RPMI7951 (cell line): ENCODE results near the gene PACSIN2. TPM values are rescaled to one million over a fixed set of nuclear protein-coding genes. Genes with fewer than 3 reads are reported as not detected.
"Not testable (repeated sequence)": the region's sequence is repeated elsewhere in the genome, so short reads cannot be mapped to it uniquely, and the experiment has no call there.

Experiments used
- DNase-seq: peaks from one replicate; pipeline ENCODE4 v3.0.0-alpha.2; 2012; ENCODE audit warnings: low read depth
- total RNA-seq: library from RNA; depleted of rRNA; stranded (reverse); fragments of >200 nt; shearing (Covaris generic); gene quantifications from 2 replicates; pipeline ENCODE4 v1.2.3, GENCODE V29; 2014

PACSIN2 gene
- total RNA-seq, 1 experiment from 2014 or later = 26.6 TPM

GRCh38 chr22:42928969-42929837 lies 85.7 kb downstream of the PACSIN2 start:
- DNase-seq = no peak

DNA sequence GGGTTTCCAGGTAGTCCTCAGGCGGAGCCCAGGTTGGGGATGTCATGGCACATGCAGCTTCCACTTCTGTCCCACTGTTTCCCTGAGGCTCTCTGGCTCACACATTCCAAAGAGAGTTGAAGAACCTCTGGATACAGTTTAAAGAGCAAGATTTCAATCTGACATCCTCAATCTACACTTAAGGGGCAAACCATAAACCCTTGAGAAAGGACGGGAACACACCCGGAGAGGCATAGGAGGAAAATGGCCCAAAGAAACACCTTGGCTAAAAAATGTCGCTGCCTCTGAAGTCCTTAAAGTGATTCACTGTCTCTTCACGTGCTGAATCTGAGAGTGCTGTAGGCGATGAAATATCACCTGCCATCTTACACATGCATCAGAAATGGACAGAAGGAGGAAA lies 87.0 kb downstream of the PACSIN2 start:
- no peak for DNase-seq

DNA sequence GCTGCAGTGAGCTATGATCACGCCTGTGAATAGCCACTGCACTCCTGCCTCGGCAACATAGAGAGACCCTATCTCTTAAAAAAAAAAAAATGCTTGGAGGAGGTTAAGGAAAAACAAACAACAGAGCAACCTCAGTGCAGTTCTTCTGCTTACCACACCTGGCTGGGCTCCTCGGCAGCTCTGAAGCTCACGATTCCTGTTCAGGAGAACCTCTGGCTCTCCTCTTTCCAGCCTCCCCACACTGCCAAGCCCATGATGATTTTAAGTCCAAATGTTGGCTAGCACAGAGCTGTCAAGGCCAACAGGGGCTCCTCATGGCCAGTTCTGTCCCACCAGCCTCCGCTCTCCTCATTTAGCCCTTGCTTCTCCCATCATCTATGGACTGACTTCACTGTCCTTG lies 88.2 kb downstream of the PACSIN2 start:
- DNase-seq = no peak

DNA sequence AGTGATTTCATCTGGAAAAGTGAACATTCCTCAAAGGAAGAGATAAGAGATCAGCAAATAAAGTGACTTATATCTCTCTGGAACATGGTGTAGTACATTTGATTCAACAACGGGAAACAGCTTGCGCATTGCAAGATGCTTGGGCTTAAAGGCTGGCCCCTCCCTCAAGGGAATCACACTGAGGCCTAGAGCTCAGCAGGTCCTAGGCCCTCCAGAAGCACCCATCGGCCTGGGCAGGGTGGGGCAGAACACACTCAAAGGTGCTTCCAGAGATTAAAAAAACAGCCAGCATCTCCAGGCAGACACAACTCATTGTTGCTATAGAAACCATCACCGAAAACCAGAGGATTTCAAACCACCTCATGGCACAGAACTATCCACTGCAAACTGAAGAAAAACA lies 88.8 kb downstream of the PACSIN2 start:
- DNase-seq = no peak

DNA sequence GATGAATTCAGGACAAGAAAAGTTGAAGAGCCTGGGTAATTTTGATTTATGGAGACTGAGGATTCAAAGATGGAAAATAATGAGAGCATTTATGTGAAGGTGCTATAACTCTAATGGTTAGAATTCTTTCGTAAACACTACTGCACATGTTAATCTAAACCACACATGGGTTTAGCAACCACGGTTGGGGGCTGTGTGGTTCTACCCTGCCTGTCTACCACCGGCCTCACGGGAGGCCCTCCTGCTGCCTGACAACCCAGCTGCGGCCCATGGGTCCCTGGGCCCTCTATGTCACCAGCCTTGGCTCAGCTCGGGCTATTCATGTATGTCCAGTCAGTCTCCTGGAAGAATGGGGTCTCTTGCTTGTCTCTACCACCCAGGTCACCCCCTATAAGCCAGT lies 89.4 kb downstream of the PACSIN2 start:
- no peak for DNase-seq

DNA sequence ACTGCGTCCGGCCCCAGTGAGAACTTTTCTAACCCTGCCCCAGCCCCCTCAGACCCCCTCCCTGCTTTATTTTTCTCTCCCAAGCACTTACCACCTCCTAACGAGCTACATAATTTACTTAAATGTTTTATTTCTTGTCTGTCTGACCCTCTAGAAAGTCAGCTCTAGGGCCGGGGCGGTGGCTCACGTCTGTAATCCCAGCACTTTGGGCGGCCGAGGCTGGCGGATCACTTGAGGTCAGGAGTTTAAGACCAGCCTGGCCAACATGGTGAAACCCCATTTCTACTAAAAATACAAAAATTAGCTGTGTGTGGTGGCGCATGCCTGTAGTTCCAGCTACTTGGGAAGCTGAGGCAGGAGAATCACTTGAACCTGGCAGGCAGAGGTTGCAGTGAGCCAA lies 89.9 kb downstream of the PACSIN2 start:
- not testable (repeated sequence) for DNase-seq

DNA sequence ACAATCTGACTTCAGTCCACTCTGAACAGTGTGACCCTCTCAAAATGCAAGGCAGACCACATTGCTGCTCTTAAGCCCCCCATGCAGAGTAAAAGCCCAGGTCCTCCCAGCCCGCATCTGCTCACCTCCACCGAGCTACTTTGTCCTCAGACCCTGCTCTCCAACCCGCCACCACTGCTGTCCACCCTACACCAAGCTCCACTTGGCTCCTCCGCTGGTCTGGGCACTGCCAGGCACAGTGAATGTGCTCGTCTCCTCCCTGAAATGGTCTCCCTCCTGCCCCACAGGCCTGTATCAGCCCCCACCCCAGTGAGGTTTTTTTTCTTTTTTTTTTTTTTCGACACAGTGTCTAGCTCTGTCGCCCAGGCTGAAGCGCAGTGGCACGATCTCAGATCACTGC lies 90.5 kb downstream of the PACSIN2 start:
- DNase-seq = no peak

GRCh38 chr22:42922374-42923191 lies 92.4 kb downstream of the PACSIN2 start:
- no peak for DNase-seq

DNA sequence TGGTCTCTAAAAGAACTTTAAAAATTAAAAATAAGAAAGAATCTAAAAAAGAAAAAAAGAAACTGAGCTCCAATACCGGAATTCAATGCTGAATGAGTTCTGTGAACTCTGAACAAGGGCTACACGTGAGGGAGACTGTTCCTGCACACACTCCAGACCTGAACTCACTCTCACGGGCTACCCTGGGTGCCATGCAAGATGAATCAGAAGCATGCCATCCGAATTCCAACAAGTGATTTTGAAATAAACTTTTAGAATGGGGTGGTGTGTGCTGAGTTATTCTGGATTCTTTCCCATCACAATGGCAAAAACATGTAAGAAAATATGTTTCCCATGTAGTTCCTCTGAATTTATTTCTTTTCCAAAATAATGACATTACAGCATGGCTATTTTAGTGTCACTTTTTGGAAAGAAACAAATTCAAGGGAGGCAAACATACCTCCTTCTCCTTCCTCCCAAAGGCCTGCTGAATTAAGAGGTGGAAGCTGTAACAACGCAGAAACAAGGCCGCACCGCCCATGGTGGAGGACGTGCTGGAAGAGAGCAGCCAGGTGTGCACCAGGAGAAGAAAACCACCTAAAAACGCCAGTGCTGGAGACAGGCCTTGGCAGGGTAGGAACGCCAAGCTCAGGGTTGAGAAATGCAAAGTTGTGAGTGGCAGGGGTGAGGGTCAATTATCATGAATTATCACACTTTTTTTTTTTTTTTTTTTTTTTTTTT lies 94.7 kb downstream of the PACSIN2 start:
- no peak for DNase-seq

DNA sequence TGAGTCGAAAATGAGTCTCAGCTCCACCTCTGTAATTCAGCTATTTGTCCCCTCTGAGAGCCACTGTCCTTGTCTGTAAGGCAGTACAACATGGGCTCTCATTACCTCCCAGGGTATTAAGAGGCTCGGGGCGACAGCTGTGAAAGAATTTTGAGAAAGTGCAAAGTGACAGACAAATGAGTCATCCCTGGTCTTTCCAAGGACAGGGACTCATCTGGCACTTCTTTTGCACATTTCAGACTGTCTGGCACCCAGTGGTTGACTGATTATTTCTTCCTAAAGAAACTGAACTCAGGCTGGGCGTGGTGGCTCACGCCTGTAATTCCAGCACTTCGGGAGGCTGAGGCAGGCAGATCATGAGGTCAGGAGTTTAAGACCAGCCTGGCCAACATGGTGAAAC lies 95.8 kb downstream of the PACSIN2 start:
- DNase-seq = peak; percentile 74

DNA sequence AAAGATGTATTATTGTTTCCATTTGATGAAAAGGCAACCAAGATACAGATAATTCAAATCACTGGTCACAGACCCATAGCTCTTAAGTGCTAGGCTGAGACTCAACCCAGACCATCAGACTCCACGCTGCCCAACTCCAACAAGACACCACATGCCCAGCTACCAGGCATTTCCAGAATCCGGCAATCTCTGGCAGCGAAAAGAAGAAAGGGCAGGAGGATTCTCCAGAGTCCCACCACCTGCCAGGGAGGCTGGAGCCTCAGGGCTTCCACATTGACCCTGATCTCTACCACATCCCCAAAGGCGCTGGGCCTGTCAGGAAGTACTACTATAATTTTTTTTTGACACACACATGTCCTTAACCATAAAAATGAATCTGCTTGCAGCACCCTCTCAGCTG lies 96.4 kb downstream of the PACSIN2 start:
- no peak for DNase-seq

- DNase-seq = not testable (repeated sequence)
These were observed 97.6 kb downstream of the PACSIN2 start for GRCh38 chr22:42917358-42917757.

DNA sequence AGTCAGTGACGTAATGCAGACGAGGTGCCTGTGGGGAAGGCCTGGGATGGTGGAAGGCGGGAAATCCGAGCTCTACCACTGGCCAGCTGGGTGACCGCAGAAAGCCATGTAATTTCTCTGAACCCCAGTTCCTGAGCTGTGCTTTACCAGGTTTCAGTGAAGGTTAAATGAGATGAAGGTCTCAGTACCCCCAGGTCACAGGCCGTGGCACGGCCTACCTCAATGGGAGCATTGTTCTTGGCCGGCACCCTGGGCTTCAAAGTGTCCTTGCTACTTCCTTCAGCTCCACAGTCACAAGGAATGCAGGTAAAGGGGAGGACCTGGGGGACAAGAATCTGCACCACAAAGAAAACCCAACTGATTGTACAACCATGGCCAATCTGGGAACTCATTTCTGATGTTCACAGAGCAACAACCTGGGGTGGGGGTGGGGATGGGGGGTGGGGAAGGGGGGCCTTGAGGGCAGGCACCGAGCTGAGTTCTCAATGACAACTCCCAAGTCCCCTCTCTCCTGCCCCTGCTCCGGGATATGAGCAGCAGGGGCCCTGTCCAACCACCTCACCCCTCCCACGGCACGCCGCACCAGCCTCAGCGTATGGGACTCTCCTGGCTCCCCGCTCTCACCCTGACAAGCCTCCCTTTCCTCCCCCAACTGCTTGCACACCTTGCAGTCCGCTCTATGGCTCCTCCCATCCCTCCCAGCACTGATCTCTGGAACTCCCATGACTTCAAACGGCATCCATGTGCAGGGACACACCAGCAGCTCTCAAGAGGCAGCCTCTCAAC lies 98.8 kb downstream of the PACSIN2 start:
- DNase-seq = no peak

DNA sequence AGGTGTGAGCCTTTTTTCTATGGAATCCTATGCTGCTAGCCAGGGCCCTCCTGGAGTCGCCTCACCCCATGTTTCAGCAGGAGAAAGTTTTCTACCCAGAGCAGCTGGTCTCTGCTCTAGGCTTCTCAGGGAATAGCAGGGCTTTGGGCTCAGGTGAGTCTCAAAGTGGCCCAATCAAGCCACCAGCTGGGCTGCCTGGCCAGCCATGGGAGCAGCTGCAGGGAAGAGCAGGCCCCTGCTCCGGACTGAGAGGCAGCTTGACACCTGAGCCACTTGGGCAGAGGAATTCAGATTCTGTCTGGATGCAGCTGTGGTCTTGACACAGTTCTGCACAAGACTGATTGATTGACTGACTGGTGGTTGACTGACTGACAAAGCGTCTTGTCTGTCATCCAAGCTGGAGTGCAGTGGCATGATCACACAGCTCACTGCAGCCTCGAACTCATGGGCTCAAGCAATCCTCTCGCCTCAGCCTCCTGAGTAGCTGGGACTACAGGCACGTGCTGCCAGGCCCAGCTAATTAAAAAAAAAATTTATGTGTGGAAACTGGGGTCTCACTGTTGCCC lies 100.4 kb downstream of the PACSIN2 start:
- DNase-seq = no peak

- no peak for DNase-seq
These were observed 101.0 kb downstream of the PACSIN2 start for GRCh38 chr22:42913874-42914510.

DNA sequence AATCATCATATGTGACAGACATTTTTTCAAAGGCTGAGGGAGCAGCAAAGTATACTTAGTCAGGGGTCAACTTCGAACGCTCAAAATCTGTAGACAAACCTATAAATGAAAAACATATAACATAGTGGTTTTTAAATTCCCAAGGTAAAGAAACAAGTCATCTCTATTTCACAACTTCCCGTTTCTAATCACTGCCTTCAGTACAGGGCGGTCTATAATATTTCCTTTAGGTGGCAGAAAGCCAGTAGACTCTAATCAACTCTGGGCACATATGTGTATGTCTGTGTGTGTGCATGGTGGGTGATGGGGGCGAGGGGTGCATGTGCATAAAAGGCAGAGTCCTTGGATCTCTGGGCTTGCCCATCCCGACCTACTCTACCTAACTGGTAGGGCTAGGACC lies 102.9 kb downstream of the PACSIN2 start:
- no peak for DNase-seq

DNA sequence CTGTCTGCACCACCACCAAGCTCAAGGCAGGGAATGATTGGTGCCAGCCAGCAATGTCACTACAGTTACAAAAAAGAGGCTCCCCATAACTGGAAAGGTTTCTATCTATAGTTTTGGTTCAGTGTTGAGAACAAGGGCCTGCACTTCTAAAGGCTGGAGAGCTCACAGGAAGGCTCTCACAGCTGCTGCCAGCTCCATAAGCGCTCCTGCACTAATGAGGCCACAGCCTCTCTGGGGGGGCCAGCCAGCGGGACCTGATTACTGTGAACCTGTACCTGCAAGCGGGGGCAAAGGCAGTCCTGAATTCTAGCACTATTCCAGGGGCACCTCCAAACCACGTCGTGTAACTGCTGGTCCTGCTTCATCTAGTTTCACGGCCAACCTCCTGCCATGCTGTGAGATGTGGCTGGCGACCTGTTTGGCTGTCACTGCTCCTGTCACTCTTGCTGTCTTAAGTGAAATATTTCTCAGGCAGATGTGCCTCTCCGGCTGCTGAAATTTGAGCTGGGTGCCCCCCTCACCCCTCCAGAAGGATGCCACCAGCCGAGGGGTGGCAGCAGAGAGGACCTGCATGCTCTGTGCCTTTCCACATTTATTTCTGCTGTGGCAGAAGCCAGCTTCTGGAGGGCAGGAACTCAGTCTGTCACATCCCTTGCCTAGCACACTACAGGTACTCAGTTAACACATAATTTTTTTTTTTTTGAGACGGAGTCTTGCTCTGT lies 104.6 kb downstream of the PACSIN2 start:
- DNase-seq = no peak

- DNase-seq = no peak
These were observed 105.4 kb downstream of the PACSIN2 start for GRCh38 chr22:42909363-42910058.

DNA sequence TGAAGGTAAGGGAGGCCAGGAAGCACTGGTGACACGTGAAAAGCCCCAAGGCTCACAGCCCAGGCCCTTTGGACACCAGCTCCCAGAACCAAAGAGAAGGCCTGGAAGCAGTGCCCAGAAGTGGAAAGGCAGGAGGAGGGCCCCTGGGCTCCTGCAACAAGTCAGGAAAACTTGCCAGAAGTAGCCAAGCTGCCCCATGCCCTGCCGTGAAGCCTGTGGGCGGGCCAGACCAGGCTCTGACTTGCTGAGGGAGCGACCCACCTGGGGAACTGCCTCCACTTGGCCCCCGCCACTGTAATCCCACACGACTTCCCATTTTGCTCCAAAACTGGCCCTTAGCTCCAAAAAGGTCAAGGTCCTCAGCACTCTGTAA lies 106.6 kb downstream of the PACSIN2 start:
- no peak for DNase-seq
